Thyroid gland (tissue), 4 donors: ENCODE measurements around the gene DEFB128.

Experiments
- POLR2A ChIP-seq, 2 donors: fragments of 450-650 bp; IDR thresholded peaks; one replicate each; pipeline ENCODE4 v1.6.1; 2017; ENCODE audit warnings: antibody characterized with exemption in 2 of 2, mild to moderate bottlenecking in 2 of 2, moderate library complexity in 1 of 2
- TF ChIP-seq, protein P1 (sequence below), 6 experiments: fragments of 200-600 bp in 3 of 6; fragments of 450-650 bp in 3 of 6; sonication (generic) in 3 of 6; IDR thresholded peaks; one replicate each; pipeline ENCODE4 v1.5.1; 2016 to 2019; ENCODE audit warnings: antibody characterized with exemption in 6 of 6, mild to moderate bottlenecking in 2 of 6, inconsistent platforms in 1 of 6, moderate library complexity in 1 of 6

- no peak for TF ChIP-seq POLR2A (IDR thresholded peaks at IDR 0.05)
- TF ChIP-seq, protein P1, sequence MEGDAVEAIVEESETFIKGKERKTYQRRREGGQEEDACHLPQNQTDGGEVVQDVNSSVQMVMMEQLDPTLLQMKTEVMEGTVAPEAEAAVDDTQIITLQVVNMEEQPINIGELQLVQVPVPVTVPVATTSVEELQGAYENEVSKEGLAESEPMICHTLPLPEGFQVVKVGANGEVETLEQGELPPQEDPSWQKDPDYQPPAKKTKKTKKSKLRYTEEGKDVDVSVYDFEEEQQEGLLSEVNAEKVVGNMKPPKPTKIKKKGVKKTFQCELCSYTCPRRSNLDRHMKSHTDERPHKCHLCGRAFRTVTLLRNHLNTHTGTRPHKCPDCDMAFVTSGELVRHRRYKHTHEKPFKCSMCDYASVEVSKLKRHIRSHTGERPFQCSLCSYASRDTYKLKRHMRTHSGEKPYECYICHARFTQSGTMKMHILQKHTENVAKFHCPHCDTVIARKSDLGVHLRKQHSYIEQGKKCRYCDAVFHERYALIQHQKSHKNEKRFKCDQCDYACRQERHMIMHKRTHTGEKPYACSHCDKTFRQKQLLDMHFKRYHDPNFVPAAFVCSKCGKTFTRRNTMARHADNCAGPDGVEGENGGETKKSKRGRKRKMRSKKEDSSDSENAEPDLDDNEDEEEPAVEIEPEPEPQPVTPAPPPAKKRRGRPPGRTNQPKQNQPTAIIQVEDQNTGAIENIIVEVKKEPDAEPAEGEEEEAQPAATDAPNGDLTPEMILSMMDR (IDR thresholded peaks at IDR 0.05) = no peak
These were observed 38.1 kb upstream of the DEFB128 start for GRCh38 chr20:227439-228105.
